ENCODE data around the gene ACSL3. TPM values are rescaled to one million over a fixed set of nuclear protein-coding genes. Genes with fewer than 3 reads are reported as not detected.

The ACSL3 gene
- total RNA-seq (2014; rRNA removed) (216 and 236 TPM in 2 replicates), Bru-seq, nascent RNA (percentile 96 among the genes with signal in this experiment), BruChase-seq, experiment 1, labeled RNA remaining after a 6-hour chase (percentile 90 among the genes with signal in this experiment), BruChase-seq, experiment 2, labeled RNA remaining after a 2-hour chase (percentile 94 among the genes with signal in this experiment)
- long read RNA-seq, full-length matches to known transcripts: 606 of 753 reads
- long read RNA-seq, partial matches to known transcripts: 39 of 753 reads
- long read RNA-seq, other reads (novel, unspliced or antisense): 108 of 753 reads

DNA sequence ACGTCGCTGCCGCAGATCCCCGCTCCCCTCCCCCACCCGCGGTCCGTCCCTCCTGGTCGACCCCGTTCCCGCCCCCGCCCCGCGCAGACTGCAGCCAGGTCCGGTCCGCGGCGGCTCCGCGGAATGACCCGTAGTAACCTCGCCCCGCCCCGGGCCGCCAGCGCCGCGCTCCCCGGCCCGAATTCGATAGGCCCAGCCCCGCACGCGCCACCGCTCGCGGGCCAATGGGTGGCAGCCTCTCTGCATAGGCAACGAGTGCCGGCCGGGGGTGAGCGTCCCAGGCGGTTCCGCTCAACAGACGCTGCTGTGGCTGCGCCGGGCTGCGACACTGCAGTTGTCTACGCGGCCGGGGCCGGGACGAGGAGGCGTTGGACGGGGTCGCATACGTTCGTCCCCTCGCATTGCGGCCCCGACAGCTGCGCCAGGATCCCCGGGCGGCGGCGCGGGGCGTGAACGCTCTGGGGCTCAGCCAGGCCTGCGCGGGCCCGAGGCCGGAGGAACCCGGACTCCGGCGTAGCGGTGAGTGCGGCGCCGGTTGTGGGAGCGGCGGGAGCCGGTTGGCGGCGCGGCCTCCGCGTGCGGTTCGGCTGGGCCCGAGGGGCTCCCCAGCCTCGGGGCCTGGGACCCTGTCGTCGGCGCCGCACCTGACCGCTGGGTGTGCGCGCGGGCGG is at the start of gene ACSL3:
Gene ACSL3, plus strand, starts transcription at position 297 of the 671 bp plus-strand sequence. CDS start 47,737 bp downstream, outside the sequence.
- POLR2A ChIA-PET (ENCODE audit: unreplicated experiment): interaction anchor here (0.6 kb wide), 1 partner anchor 19 kb away, joined by 12 read pairs; no protein-coding TSS in a partner anchor
- H3K4me1 ChIP-seq (ENCODE audit: insufficient read depth, low read length): peaks cover 39% of the 10 kb centered on the region

DNA sequence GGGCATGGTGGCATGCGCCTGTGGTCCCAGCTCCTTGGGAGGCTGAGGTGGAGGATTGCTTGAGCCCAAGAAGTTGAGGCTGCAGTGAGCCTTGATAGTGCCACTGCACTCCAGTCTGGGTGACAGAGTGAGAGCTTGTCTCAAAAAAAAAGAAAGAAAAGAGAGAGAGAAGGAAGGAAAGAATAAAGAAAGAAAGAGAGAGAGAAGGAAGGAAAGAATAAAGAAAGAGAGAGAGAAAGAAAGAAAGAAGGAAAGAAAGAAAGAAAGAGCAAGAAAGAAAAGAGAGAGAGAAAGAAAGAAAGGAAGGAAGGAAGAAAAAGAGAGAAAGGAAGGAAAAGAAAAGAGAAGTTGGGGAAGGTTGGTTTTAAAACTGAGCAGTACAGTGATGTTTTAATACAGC is 49.0 kb upstream of the ACSL3 start:
- no peaks in the 10 kb centered on the region for H3K27me3 ChIP-seq (ENCODE audit: low read length)
- H3K9me3 ChIP-seq (ENCODE audit: low read length): no peaks in the 10 kb centered on the region
- intact Hi-C loops (cut with micrococcal nuclease): no loop called here
- no peak overlapping the region for H3K4me3 ChIP-seq (ENCODE audit: low read length)
- no peak overlapping the region for H3K9ac ChIP-seq (ENCODE audit: low read length)
- H3K9me2 ChIP-seq (replicated peaks; ENCODE audit: low read length): no peaks in the 10 kb centered on the region
- no TSS peak for BruUV-seq (replicated peaks)
- no peak for DNase-seq
- H4K20me1 ChIP-seq (ENCODE audit: low read length): no peaks in the 10 kb centered on the region
- H3K79me2 ChIP-seq (ENCODE audit: low read length): no peaks in the 10 kb centered on the region
- CTCF ChIA-PET: no interaction called here
- no peak overlapping the region for H3K27ac ChIP-seq (ENCODE audit: low read length)
- ATAC-seq: no peak
- POLR2A ChIA-PET (ENCODE audit: unreplicated experiment): no interaction called here
- H3K4me1 ChIP-seq (ENCODE audit: insufficient read depth, low read length): peaks cover 17% of the 10 kb centered on the region
- no peak overlapping the region for H3K4me2 ChIP-seq (ENCODE audit: low read length)
- no peaks in the 10 kb centered on the region for H3F3A ChIP-seq (ENCODE audit: low read length, unreplicated experiment)
- TF ChIP-seq EZH2 (IDR thresholded peaks at IDR 0.05; ENCODE audit: low read length, unreplicated experiment) (no peak), EZH2phosphoT487 (IDR thresholded peaks at IDR 0.05; ENCODE audit: borderline replicate concordance, low read length) (no peak)
- TF ChIP-seq, protein P1, sequence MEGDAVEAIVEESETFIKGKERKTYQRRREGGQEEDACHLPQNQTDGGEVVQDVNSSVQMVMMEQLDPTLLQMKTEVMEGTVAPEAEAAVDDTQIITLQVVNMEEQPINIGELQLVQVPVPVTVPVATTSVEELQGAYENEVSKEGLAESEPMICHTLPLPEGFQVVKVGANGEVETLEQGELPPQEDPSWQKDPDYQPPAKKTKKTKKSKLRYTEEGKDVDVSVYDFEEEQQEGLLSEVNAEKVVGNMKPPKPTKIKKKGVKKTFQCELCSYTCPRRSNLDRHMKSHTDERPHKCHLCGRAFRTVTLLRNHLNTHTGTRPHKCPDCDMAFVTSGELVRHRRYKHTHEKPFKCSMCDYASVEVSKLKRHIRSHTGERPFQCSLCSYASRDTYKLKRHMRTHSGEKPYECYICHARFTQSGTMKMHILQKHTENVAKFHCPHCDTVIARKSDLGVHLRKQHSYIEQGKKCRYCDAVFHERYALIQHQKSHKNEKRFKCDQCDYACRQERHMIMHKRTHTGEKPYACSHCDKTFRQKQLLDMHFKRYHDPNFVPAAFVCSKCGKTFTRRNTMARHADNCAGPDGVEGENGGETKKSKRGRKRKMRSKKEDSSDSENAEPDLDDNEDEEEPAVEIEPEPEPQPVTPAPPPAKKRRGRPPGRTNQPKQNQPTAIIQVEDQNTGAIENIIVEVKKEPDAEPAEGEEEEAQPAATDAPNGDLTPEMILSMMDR (conservative IDR thresholded peaks at IDR 0.05; ENCODE audit: low read depth, low read length): no peak
- no peaks in the 10 kb centered on the region for H3K36me3 ChIP-seq (ENCODE audit: low read depth, low read length)
- no peak overlapping the region for H2AFZ ChIP-seq (ENCODE audit: low read length)

More for the DNA sequence above, at the start of gene ACSL3:
- 0 out of 2 replicates have a peak within 1 kb of the TSS, but pooled peaks have one; percentile 14 for H2AFZ ChIP-seq (ENCODE audit: low read length)
- intact Hi-C loops (cut with micrococcal nuclease): loop anchor here (1.0 kb wide), 4 partner anchors 19 to 153 kb away; no protein-coding TSS in a partner anchor
- H3K4me2 ChIP-seq (ENCODE audit: low read length): peak within 1 kb of the TSS; percentile 90
- no peaks in the 10 kb centered on the region for H3K27me3 ChIP-seq (ENCODE audit: low read length)
- ATAC-seq (peak; percentile 90), DNase-seq (peak; percentile 95)
- TF ChIP-seq, protein P1 (conservative IDR thresholded peaks at IDR 0.05; ENCODE audit: low read depth, low read length): no peak
- TF ChIP-seq EZH2 (IDR thresholded peaks at IDR 0.05; ENCODE audit: low read length, unreplicated experiment): no peak
- no peak for TF ChIP-seq EZH2phosphoT487 (IDR thresholded peaks at IDR 0.05; ENCODE audit: borderline replicate concordance, low read length)
- peak within 1 kb of the TSS; percentile 88 for H3K9ac ChIP-seq (ENCODE audit: low read length)
- no TSS peak for BruUV-seq (replicated peaks)
- no peaks in the 10 kb centered on the region for H3K9me3 ChIP-seq (ENCODE audit: low read length)
- CTCF ChIA-PET: interaction anchor here (1.5 kb wide), 1 partner anchor 42 kb away, joined by 6 read pairs; no protein-coding TSS in a partner anchor
- H3K27ac ChIP-seq (ENCODE audit: low read length): peak within 1 kb of the TSS; percentile 97
- H3K36me3 ChIP-seq (ENCODE audit: low read depth, low read length): no peaks in the 10 kb centered on the region
- H3K79me2 ChIP-seq (ENCODE audit: low read length): peaks cover 51% of the 10 kb centered on the region
- H4K20me1 ChIP-seq (ENCODE audit: low read length): peaks cover 45% of the 10 kb centered on the region
- no peaks in the 10 kb centered on the region for H3K9me2 ChIP-seq (replicated peaks; ENCODE audit: low read length)
- H3K4me3 ChIP-seq (ENCODE audit: low read length): peak within 1 kb of the TSS; percentile 76
- peaks cover 10% of the 10 kb centered on the region for H3F3A ChIP-seq (ENCODE audit: low read length, unreplicated experiment)
